Natural killer cell (primary cell): ENCODE data around the gene CBY1. TPM values are rescaled to one million over a fixed set of nuclear protein-coding genes. Genes with fewer than 3 reads are reported as not detected.

Experiments used
- ATAC-seq, 3 donors: fragments of 150-1000 bp in 2 of 3; fragments of 200-7000 bp in 1 of 3; cut with Tn5 transposase; 1 replicate in 1 of 3; 2 replicates in 2 of 3; pipeline ENCODE4 v1.10.0; 2021; ENCODE audit warnings: mild to moderate bottlenecking in 2 of 3, moderate library complexity in 2 of 3
- DNase-seq, 2 donors: peaks; one replicate each; pipeline versions ENCODE4 v3.0.0 to v3.0.0-alpha.2; 2013 to 2021; ENCODE audit warnings: mixed read lengths in 1 of 2
- H3K27ac ChIP-seq: one replicate; pipeline ENCODE4 v1.5.1; 2013; ENCODE audit warnings: mild to moderate bottlenecking, low read length
- H3K27me3 ChIP-seq: one replicate; pipeline ENCODE4 v1.6.1; 2013; ENCODE audit warnings: low read length; ENCODE audit not compliant: control insufficient read depth, insufficient read depth
- H3K36me3 ChIP-seq: one replicate; pipeline ENCODE4 v1.6.1; 2013; ENCODE audit warnings: low read length; ENCODE audit not compliant: control insufficient read depth, insufficient read depth
- H3K4me1 ChIP-seq: one replicate; pipeline ENCODE4 v1.6.1; 2013; ENCODE audit warnings: low read length; ENCODE audit not compliant: control insufficient read depth, insufficient read depth
- H3K4me3 ChIP-seq: one replicate; pipeline ENCODE4 v1.5.1; 2013; ENCODE audit warnings: low read length
- H3K9me3 ChIP-seq: one replicate; pipeline ENCODE4 v1.6.1; 2013; ENCODE audit warnings: low read length; ENCODE audit not compliant: control insufficient read depth, insufficient read depth
- H3K27ac Mint-ChIP-seq, 2 donors: one replicate each; pipeline ENCODE4 v1.8.0; 2022; ENCODE audit warnings: mild to moderate bottlenecking in 2 of 2, mixed read lengths in 2 of 2, moderate library complexity in 1 of 2
- H3K27me3 Mint-ChIP-seq, 2 donors: one replicate each; pipeline ENCODE4 v1.8.0; 2022; ENCODE audit warnings: low read depth in 2 of 2, mixed read lengths in 2 of 2
- H3K36me3 Mint-ChIP-seq: one replicate; pipeline ENCODE4 v1.8.0; 2022; ENCODE audit warnings: mixed read lengths
- H3K4me1 Mint-ChIP-seq, 2 donors: one replicate each; pipeline ENCODE4 v1.8.0; 2022; ENCODE audit warnings: mixed read lengths in 2 of 2
- H3K4me3 Mint-ChIP-seq: one replicate; pipeline ENCODE4 v1.8.0; 2022; ENCODE audit warnings: mild to moderate bottlenecking, moderate library complexity, mixed read lengths
- H3K9me3 Mint-ChIP-seq, 2 donors: one replicate each; pipeline ENCODE4 v1.8.0; 2022; ENCODE audit warnings: mixed read lengths in 2 of 2
- WGBS: methylation state at CpG from one replicate; pipeline ENCODE4 v1.1.7; 2013; ENCODE audit warnings: missing lambda C conversion rate; ENCODE audit not compliant: insufficient coverage; 5-methylcytosine and 5-hydroxymethylcytosine counted together
- intact Hi-C: fragments of 100-400 bp; cut with micrococcal nuclease; formaldehyde crosslinking; loops from one replicate; pipeline ENCODE4 v1.14.2; 2022
- total RNA-seq, 4 donors: library from RNA; stranded (reverse); fragments of 120-200 nt in 1 of 4; gene quantifications; one replicate each; pipeline versions ENCODE4 v1.2.3 to v1.2.4, GENCODE V29; 2013 to 2022
- TF ChIP-seq, protein P1 (sequence below): fragments of 200-600 bp; IDR thresholded peaks from one replicate; pipeline ENCODE4 v1.8.0; 2022; ENCODE audit warnings: antibody characterized with exemption

CBY1 gene
- total RNA-seq, 3 donors from 2014 or later (not counting 1 experiment from before 2014, with no cell fraction given) = 8.2 to 10.9 (median 10.8) TPM

DNA sequence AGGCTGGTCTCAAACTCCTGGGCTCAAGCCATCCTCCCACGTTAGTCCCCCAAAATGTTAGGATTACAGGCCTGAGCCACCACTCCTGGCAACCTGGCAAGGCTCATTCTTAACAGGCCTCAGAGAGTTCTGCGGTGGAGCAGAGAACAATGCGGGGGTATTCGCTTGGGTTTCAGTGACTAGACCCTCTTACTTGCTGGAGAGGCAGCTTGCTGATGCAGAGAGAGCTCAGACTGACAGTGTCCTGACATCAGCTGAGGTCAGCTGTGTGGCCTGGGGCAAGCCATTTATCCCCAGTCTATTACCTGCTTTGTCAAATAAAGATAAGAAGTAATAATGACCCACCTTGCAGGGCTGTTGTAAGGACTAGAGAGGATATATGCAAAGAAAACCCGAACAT lies 46.2 kb upstream of the CBY1 start:
- peaks cover 5 to 7% of the 10 kb centered on the region in 2 donors for H3K27me3 Mint-ChIP-seq
- Histone ChIP-seq H3K9me3 (no peaks in the 10 kb centered on the region), H3K4me1 (no peaks in the 10 kb centered on the region), H3K27ac (no peak overlapping the region), H3K27me3 (no peaks in the 10 kb centered on the region), H3K4me3 (no peak overlapping the region), H3K36me3 (no peaks in the 10 kb centered on the region)
- TF ChIP-seq, protein P1, sequence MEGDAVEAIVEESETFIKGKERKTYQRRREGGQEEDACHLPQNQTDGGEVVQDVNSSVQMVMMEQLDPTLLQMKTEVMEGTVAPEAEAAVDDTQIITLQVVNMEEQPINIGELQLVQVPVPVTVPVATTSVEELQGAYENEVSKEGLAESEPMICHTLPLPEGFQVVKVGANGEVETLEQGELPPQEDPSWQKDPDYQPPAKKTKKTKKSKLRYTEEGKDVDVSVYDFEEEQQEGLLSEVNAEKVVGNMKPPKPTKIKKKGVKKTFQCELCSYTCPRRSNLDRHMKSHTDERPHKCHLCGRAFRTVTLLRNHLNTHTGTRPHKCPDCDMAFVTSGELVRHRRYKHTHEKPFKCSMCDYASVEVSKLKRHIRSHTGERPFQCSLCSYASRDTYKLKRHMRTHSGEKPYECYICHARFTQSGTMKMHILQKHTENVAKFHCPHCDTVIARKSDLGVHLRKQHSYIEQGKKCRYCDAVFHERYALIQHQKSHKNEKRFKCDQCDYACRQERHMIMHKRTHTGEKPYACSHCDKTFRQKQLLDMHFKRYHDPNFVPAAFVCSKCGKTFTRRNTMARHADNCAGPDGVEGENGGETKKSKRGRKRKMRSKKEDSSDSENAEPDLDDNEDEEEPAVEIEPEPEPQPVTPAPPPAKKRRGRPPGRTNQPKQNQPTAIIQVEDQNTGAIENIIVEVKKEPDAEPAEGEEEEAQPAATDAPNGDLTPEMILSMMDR = no peak
- no peak overlapping the region for H3K27ac Mint-ChIP-seq
- H3K4me3 Mint-ChIP-seq = no peak overlapping the region
- no peak for DNase-seq
- H3K9me3 Mint-ChIP-seq = no peaks in the 10 kb centered on the region
- no peak for ATAC-seq
- 91% methylated on average over 5 of the region's 5 CpGs for WGBS
- no peaks in the 10 kb centered on the region for H3K36me3 Mint-ChIP-seq
- no peaks in the 10 kb centered on the region for H3K4me1 Mint-ChIP-seq
- intact Hi-C loops = no loop called here

DNA sequence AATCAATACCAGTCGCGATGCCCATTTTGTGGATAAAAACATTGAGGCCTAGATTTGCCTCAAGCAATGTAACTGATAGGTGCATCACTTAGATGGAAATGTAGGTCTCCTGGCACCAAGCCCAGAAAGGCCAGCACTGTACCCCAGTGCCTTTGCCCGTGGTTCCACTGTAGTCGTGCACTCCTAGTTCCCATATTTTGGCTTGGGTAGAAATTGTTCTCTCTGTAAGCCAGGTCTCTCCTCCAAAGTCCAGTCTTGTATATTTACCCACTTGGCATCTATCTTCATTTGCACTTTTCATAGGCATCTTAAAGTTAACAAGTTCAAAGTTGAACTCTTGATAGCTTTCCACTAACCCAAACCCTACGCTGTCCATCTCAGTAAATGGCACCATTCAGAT lies 44.9 kb upstream of the CBY1 start:
- TF ChIP-seq, protein P1 = no peak
- H3K4me3 ChIP-seq = no peak overlapping the region
- no peaks in the 10 kb centered on the region for H3K36me3 ChIP-seq
- ATAC-seq (no peak), DNase-seq (no peak)
- no peaks in the 10 kb centered on the region for H3K9me3 ChIP-seq
- H3K27me3 ChIP-seq = no peaks in the 10 kb centered on the region
- WGBS = 93% methylated on average over 5 of the region's 5 CpGs
- Mint-ChIP-seq H3K27me3 (peaks cover 5 to 11% of the 10 kb centered on the region in 2 donors), H3K36me3 (no peaks in the 10 kb centered on the region), H3K9me3 (no peaks in the 10 kb centered on the region), H3K27ac (no peak overlapping the region), H3K4me1 (no peaks in the 10 kb centered on the region), H3K4me3 (no peak overlapping the region)
- intact Hi-C loops = no loop called here
- no peaks in the 10 kb centered on the region for H3K4me1 ChIP-seq
- no peak overlapping the region for H3K27ac ChIP-seq

DNA sequence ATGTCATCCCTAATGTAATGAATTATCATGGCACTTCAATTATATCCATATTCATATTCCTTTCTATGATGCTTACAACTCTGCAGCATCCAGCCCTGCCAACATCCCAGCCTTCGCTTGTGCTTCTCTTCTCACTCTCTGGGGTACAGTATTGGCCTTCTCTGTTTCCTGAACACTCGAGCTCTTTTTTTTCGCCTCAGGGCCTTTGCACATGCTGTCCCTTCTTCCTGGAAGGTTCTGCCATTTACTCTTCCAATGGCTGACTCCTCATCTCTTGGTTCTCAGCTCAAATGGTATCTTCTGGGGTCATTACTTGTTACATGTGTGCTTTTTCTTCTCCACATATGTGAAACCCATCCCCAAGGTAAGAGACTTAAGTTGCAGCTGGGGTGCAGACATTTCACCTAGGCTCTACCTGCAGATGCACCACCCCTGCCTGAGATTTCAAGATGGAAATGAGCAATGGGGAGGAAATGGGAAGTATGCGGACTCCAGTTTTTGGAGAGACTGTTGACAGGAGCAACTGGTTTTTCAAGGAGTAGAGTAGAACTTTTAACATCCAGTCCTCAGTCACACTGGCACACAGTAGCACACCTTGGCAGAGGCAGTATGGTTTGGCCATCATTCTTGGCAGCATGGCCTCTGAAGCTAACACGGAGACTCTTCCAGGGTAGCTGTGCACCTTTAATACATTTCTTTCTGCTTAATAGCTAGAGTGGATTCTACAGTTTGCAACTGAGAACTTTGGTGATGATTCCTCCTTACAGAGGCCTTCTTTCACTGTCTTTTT lies 44.0 kb upstream of the CBY1 start:
- TF ChIP-seq, protein P1 = no peak
- ATAC-seq = no peak
- Mint-ChIP-seq H3K9me3 (no peaks in the 10 kb centered on the region), H3K27me3 (peaks cover 5 to 15% of the 10 kb centered on the region in 2 donors), H3K4me3 (no peak overlapping the region), H3K36me3 (no peaks in the 10 kb centered on the region), H3K27ac (no peak overlapping the region), H3K4me1 (no peaks in the 10 kb centered on the region)
- intact Hi-C loops = no loop called here
- Histone ChIP-seq H3K27me3 (no peaks in the 10 kb centered on the region), H3K4me1 (no peaks in the 10 kb centered on the region), H3K36me3 (no peaks in the 10 kb centered on the region), H3K4me3 (no peak overlapping the region), H3K9me3 (no peaks in the 10 kb centered on the region), H3K27ac (no peak overlapping the region)
- no peak for DNase-seq
- 93% methylated on average over 5 of the region's 5 CpGs for WGBS

DNA sequence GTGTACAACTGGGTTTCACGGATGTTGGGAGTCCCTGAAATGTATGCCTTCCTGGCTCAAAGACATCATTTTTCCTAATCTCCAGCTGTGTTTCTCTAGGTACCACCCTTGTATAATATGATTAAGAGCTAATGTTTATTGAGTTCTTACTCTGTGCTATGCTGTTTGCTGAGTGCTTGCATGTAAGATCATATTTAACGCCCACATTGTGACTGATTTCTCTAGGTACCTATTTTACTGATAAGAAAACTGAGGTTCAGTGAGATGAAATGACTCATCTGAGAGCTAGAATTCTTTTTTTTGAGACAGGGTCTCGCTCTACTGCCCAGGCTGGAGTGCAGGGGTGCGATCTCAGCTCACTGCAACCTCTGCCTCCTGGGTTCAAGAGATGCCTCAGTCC lies 42.9 kb upstream of the CBY1 start:
- TF ChIP-seq, protein P1 = no peak
- Histone ChIP-seq H3K4me3 (no peak overlapping the region), H3K36me3 (no peaks in the 10 kb centered on the region), H3K27me3 (no peaks in the 10 kb centered on the region), H3K27ac (no peak overlapping the region), H3K9me3 (no peaks in the 10 kb centered on the region), H3K4me1 (no peaks in the 10 kb centered on the region)
- Mint-ChIP-seq H3K4me1 (no peaks in the 10 kb centered on the region), H3K36me3 (peaks cover 10% of the 10 kb centered on the region), H3K4me3 (no peak overlapping the region), H3K27ac (no peak overlapping the region), H3K27me3 (peaks cover 11 to 19% of the 10 kb centered on the region in 2 donors), H3K9me3 (peaks cover 3 to 4% of the 10 kb centered on the region in 2 donors)
- 80% methylated on average over 4 of the region's 4 CpGs for WGBS
- intact Hi-C loops = no loop called here
- DNase-seq (no peak), ATAC-seq (no peak)
